ENCODE results near the gene POLR3A. TPM values are rescaled to one million over a fixed set of nuclear protein-coding genes. Genes with fewer than 3 reads are reported as not detected.

Gene POLR3A
- total RNA-seq, 1 donor from 2014 or later: 41.0 TPM

- H3K4me1 Mint-ChIP-seq (ENCODE audit: low read depth, unreplicated experiment): peaks cover 10% of the 10 kb centered on the region
Measured at GRCh38 chr10:77944519-77944918, 84.8 kb downstream of the POLR3A start.

GRCh38 chr10:77943121-77943901, 86.0 kb downstream of the POLR3A start:
- no peak for DNase-seq
- Mint-ChIP-seq H3K4me3 (ENCODE audit: unreplicated experiment) (no peak overlapping the region), H3K27me3 (ENCODE audit: unreplicated experiment) (no peaks in the 10 kb centered on the region), H3K36me3 (ENCODE audit: unreplicated experiment) (no peaks in the 10 kb centered on the region), H3K4me1 (ENCODE audit: low read depth, unreplicated experiment) (peaks cover 6% of the 10 kb centered on the region), H3K9me3 (ENCODE audit: unreplicated experiment) (no peaks in the 10 kb centered on the region), H3K27ac (ENCODE audit: unreplicated experiment) (no peak overlapping the region)
- TF ChIP-seq CTCF (IDR thresholded peaks at IDR 0.05; ENCODE audit: partially characterized antibody, unreplicated experiment): no peak

More at GRCh38 chr10:77944519-77944918, 84.8 kb downstream of the POLR3A start:
- Mint-ChIP-seq H3K9me3 (ENCODE audit: unreplicated experiment) (peaks cover 1% of the 10 kb centered on the region), H3K27ac (ENCODE audit: unreplicated experiment) (no peak overlapping the region), H3K27me3 (ENCODE audit: unreplicated experiment) (no peaks in the 10 kb centered on the region), H3K36me3 (ENCODE audit: unreplicated experiment) (no peaks in the 10 kb centered on the region), H3K4me3 (ENCODE audit: unreplicated experiment) (no peak overlapping the region)
- no peak for DNase-seq
- no peak for TF ChIP-seq CTCF (IDR thresholded peaks at IDR 0.05; ENCODE audit: partially characterized antibody, unreplicated experiment)

- H3K27ac Mint-ChIP-seq (ENCODE audit: unreplicated experiment): no peak overlapping the region
- peaks cover 6% of the 10 kb centered on the region for H3K4me1 Mint-ChIP-seq (ENCODE audit: low read depth, unreplicated experiment)
- no peak for DNase-seq
- no peak overlapping the region for H3K4me3 Mint-ChIP-seq (ENCODE audit: unreplicated experiment)
- peaks cover 4% of the 10 kb centered on the region for H3K9me3 Mint-ChIP-seq (ENCODE audit: unreplicated experiment)
- no peaks in the 10 kb centered on the region for H3K36me3 Mint-ChIP-seq (ENCODE audit: unreplicated experiment)
- TF ChIP-seq CTCF (IDR thresholded peaks at IDR 0.05; ENCODE audit: partially characterized antibody, unreplicated experiment): no peak
- no peaks in the 10 kb centered on the region for H3K27me3 Mint-ChIP-seq (ENCODE audit: unreplicated experiment)
Measured at GRCh38 chr10:77941790-77942189, 87.5 kb downstream of the POLR3A start.

GRCh38 chr10:77940627-77941026, 88.7 kb downstream of the POLR3A start:
- Mint-ChIP-seq H3K27me3 (ENCODE audit: unreplicated experiment) (peaks cover 4% of the 10 kb centered on the region), H3K9me3 (ENCODE audit: unreplicated experiment) (peaks cover 4% of the 10 kb centered on the region), H3K36me3 (ENCODE audit: unreplicated experiment) (no peaks in the 10 kb centered on the region), H3K27ac (ENCODE audit: unreplicated experiment) (no peak overlapping the region), H3K4me1 (ENCODE audit: low read depth, unreplicated experiment) (peaks cover 10% of the 10 kb centered on the region), H3K4me3 (ENCODE audit: unreplicated experiment) (no peak overlapping the region)
- no peak for DNase-seq
- TF ChIP-seq CTCF (IDR thresholded peaks at IDR 0.05; ENCODE audit: partially characterized antibody, unreplicated experiment): no peak

- no peak for DNase-seq
- Mint-ChIP-seq H3K36me3 (ENCODE audit: unreplicated experiment) (no peaks in the 10 kb centered on the region), H3K4me1 (ENCODE audit: low read depth, unreplicated experiment) (peaks cover 13% of the 10 kb centered on the region), H3K9me3 (ENCODE audit: unreplicated experiment) (peaks cover 7% of the 10 kb centered on the region), H3K27me3 (ENCODE audit: unreplicated experiment) (peaks cover 7% of the 10 kb centered on the region), H3K4me3 (ENCODE audit: unreplicated experiment) (no peak overlapping the region), H3K27ac (ENCODE audit: unreplicated experiment) (no peak overlapping the region)
- no peak for TF ChIP-seq CTCF (IDR thresholded peaks at IDR 0.05; ENCODE audit: partially characterized antibody, unreplicated experiment)
Measured at GRCh38 chr10:77940225-77940624, 89.1 kb downstream of the POLR3A start.

Measured in glutamatergic neuron (in vitro differentiated cells).